ENCODE data around the gene DOCK4. TPM values are rescaled to one million over a fixed set of nuclear protein-coding genes. Genes with fewer than 3 reads are reported as not detected.
A peak's percentile ranks its signal among the peaks of the same experiment; 100 is the strongest.

The DOCK4 gene
- total RNA-seq, 1 donor from 2014 or later = 43.5 TPM

DNA sequence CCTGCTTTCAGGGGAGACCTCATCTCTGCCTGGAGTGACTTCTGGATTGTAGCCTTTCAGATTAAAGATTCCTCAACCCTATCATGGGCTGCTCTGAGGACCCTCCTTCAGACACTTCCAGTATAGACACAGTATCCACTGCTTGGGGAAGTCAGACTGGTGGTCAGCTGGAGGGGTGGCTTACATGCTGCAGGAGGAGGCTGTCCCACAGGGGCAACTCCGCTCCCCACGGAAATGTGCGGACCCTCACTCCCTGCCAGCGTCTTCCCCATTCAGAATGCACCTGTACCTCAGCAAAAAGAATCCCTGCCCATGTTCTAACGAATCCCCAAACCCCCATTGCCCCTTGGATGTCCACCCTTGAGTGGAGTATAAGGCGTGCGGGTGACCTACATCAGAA, 95.5 kb downstream of the DOCK4 start:
- TF ChIP-seq, protein P1, sequence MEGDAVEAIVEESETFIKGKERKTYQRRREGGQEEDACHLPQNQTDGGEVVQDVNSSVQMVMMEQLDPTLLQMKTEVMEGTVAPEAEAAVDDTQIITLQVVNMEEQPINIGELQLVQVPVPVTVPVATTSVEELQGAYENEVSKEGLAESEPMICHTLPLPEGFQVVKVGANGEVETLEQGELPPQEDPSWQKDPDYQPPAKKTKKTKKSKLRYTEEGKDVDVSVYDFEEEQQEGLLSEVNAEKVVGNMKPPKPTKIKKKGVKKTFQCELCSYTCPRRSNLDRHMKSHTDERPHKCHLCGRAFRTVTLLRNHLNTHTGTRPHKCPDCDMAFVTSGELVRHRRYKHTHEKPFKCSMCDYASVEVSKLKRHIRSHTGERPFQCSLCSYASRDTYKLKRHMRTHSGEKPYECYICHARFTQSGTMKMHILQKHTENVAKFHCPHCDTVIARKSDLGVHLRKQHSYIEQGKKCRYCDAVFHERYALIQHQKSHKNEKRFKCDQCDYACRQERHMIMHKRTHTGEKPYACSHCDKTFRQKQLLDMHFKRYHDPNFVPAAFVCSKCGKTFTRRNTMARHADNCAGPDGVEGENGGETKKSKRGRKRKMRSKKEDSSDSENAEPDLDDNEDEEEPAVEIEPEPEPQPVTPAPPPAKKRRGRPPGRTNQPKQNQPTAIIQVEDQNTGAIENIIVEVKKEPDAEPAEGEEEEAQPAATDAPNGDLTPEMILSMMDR (IDR thresholded peaks at IDR 0.05) = no peak

DNA sequence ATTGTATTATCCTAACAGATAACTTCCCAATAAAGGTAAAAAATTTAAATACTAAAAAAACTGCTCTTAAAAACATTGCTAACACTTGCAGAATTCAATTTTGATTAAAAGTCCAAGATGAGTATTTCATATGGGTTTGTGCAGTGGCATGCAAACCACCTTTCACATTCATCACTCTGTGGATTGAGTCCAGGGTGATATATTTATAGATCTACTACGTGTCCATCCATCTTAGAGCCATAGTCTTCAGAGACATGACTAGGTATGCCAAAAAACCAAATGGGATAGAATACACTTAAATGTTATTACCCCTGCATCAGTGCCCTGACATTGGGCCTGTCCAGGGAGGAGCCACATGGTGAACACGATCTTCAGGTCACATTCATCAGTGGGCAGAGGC, 96.0 kb downstream of the DOCK4 start:
- DNase-seq (ENCODE audit: low spot score in 2 of 2) = no peak
- no peaks in the 10 kb centered on the region for H3K27me3 ChIP-seq
- H3K27ac ChIP-seq = no peak overlapping the region
- H3K36me3 ChIP-seq = no peaks in the 10 kb centered on the region
- H3K9me3 ChIP-seq = no peaks in the 10 kb centered on the region
- peaks cover 6 to 20% of the 10 kb centered on the region in 2 donors for H3K4me1 ChIP-seq
- no peak overlapping the region for H3K4me3 ChIP-seq
- TF ChIP-seq, protein P1 (IDR thresholded peaks at IDR 0.05) = no peak
- intact Hi-C loops (cut with DNase I) = no loop called here

More for the DNA sequence above, 95.5 kb downstream of the DOCK4 start:
- no peak for DNase-seq (ENCODE audit: low spot score in 2 of 2)
- Histone ChIP-seq H3K27ac (no peak overlapping the region), H3K4me1 (peaks cover 6 to 20% of the 10 kb centered on the region in 2 donors), H3K36me3 (no peaks in the 10 kb centered on the region), H3K27me3 (no peaks in the 10 kb centered on the region), H3K4me3 (no peak overlapping the region), H3K9me3 (no peaks in the 10 kb centered on the region)
- intact Hi-C loops (cut with DNase I) = no loop called here

DNA sequence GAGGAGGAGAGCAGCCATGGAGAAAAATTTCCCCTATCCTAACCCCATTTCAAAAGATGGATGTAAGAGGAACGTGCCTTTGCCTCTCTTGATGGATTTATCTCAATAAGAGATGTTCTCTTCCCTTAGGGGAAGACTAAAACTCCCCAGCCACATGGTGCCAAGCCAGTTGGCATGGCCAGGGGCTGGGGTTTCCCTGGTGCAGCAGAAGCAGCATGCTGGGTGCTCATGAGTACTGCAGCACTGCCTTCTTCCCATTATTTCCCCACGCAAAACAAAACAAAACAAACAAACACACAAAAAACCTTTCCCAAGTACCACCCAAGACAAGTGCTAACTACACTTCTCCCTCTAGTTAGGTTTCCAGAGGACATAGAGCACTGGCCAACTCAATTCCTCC, 97.2 kb downstream of the DOCK4 start:
- H3K27ac ChIP-seq = peak overlapping the region in 1 of 2 donors; percentile 9
- DNase-seq (ENCODE audit: low spot score in 2 of 2) = no peak
- no peaks in the 10 kb centered on the region for H3K36me3 ChIP-seq
- H3K27me3 ChIP-seq = no peaks in the 10 kb centered on the region
- no peak overlapping the region for H3K4me3 ChIP-seq
- no peaks in the 10 kb centered on the region for H3K9me3 ChIP-seq
- TF ChIP-seq, protein P1 (IDR thresholded peaks at IDR 0.05) = no peak
- peaks cover 6 to 20% of the 10 kb centered on the region in 2 donors for H3K4me1 ChIP-seq
- intact Hi-C loops (cut with DNase I) = no loop called here

DNA sequence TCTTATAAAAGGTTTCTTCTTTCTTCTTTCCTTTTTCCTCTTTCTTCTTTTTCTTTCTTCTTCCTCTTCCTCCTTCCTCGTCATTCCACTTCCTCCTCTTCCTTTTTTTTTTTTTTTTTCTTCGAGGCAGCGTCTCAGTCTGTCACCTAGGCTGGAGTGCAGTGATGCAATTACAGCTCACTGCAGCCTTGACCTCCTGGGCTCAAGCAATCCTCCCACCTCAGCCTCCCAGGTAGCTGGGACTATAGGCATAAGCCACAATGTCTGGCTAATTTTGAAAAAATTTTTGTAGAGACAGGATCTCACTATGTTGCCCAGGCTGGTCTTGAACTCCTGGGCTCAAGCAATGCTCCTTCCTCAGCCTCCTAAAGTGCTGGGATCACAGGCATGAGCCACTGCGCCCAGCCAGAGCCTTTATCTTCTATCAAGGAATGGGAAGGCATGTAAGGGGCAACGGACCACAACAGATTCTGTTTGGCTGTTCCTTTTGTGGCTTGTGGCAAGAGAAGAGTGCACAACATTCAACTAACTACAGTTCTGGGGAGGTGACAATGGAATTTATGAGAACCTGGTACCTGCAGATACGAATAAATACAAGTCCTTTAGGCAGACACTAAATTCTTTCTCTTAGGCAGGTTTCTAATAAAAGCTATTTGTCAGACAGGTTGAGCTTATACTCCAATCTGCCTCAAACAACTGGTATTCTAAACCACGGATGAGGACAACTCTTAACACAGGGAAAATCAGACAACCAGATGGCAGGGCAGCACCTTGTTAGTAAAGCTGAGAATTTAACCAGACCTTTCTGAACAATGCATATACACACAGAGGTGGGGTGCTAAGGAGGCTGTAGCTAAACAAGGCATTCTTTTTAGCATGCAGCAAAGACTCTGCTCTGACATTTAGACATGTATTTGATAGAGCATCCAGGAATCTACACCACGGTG, 100.3 kb downstream of the DOCK4 start:
- intact Hi-C loops (cut with DNase I) = no loop called here
- Histone ChIP-seq H3K36me3 (no peaks in the 10 kb centered on the region), H3K4me3 (no peak overlapping the region), H3K4me1 (peaks cover 0 to 12% of the 10 kb centered on the region in 2 donors), H3K9me3 (no peaks in the 10 kb centered on the region), H3K27me3 (no peaks in the 10 kb centered on the region), H3K27ac (no peak overlapping the region)
- TF ChIP-seq, protein P1 (IDR thresholded peaks at IDR 0.05) = no peak
- no peak for DNase-seq (ENCODE audit: low spot score in 2 of 2)

DNA sequence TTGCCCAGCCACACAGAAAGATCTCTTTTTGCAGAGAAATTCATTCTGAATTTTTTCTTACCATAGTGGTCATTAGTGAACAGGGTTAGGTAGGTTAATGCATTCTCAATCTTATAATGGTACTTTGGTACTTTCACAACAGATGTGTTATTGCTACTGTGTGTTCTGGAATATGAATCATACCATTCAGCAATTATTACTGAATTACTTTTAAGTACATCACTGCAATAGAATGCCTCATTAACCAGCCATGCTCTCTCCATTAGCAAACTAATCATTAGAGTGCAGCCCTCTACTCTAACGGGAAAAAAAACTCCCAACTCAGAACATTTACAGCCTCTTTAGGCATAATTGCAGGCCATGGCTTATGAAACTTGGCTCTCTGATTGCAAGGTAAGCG, 102.1 kb downstream of the DOCK4 start:
- Histone ChIP-seq H3K4me3 (no peak overlapping the region), H3K36me3 (no peaks in the 10 kb centered on the region), H3K9me3 (no peaks in the 10 kb centered on the region), H3K27ac (no peak overlapping the region), H3K4me1 (peaks cover 0 to 9% of the 10 kb centered on the region in 2 donors), H3K27me3 (no peaks in the 10 kb centered on the region)
- intact Hi-C loops (cut with DNase I) = no loop called here
- TF ChIP-seq, protein P1 (IDR thresholded peaks at IDR 0.05) = no peak
- no peak for DNase-seq (ENCODE audit: low spot score in 2 of 2)
